Measurements from ENCODE around the gene ZSCAN26.
"Not testable (repeated sequence)": the region's sequence is repeated elsewhere in the genome, so short reads cannot be mapped to it uniquely, and the experiment has no call there.

Gene ZSCAN26

DNA sequence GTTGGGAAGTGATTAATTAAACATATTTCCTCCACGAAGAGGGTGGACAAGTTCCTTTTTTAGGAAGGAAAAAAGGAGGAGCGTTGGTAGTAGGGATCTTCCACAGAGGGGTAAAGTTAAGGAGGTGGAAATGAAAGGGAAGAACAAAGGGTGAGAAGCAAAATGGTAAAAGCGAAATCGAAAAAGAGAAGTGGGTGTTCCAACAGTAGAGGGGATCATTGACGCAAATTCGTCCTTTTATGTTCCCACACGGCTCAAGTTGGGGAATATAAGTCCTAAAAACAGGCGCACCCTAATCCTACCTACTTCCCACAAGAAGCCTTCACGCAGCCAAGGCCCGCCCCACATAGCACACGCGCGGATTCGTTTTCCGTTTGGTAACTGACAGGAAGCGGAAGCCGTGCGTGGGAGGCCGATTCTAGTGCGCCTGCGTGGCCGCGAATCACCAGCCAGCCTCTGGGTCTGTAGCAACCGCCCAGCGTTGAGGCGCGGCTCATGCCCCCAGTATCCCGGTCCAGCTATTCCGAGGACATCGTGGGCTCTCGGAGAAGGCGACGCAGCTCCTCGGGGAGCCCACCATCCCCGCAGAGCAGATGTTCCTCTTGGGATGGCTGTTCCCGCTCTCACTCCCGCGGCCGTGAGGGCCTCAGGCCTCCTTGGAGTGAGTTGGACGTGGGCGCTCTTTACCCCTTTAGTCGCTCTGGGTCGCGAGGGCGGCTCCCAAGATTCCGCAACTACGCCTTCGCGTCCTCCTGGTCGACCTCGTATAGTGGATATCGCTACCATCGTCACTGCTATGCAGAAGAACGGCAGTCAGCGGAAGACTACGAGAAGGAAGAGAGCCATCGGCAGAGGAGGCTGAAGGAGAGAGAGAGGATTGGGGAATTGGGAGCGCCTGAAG is 7.8 kb upstream of the ZSCAN26 start, which contains the start of gene NKAPL:
Gene NKAPL, plus strand, starts transcription at position 421 of the 901 bp plus-strand sequence. Its CDS starts 75 bp downstream, at position 496.
- no peak for DNase-seq

DNA sequence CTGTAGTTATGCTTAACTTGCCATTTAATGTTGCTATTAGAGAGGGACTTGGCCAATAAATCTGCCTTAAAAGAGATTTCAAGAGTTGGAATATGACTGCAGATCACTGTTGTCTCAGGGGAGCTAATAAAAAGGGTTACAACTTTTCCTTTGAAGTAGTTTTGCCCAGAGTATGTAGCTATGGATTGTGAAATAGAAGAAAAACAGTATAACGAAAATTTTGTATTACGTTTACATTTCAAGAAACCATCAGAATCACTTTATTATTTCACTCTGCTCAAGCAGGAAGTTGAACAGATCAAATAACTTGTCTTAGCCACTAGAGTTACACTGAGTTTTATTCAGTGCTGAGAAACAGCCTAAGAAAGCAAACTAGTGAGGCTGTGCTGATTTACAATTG is 3.0 kb upstream of the ZSCAN26 start:
- no peak for DNase-seq

DNA sequence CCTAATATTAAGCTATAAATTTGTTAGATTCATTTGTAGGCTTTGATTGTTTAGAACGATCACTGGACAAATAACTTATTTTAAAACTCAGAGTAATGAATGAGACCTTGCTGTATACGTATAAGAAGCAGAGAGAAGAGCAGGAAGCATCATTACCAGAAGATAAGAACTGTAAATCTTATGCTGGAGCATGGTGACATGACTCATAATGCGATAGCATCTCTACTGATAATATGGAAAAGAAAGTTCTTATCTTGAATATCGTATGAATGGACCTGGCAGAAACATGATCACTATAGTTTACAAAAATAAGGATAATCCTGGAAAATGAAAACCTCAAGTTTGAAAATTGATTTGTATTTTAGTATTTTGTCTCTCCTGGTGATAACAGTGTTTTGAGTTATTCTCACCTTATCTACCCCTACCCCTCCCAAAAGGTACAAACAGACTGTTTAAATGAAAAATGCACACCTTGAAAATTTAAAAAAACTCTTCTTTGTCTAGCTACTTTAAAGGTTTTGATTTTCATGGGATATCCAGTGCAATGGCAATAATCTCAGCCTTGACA is 2.0 kb upstream of the ZSCAN26 start:
- no peak for DNase-seq

DNA sequence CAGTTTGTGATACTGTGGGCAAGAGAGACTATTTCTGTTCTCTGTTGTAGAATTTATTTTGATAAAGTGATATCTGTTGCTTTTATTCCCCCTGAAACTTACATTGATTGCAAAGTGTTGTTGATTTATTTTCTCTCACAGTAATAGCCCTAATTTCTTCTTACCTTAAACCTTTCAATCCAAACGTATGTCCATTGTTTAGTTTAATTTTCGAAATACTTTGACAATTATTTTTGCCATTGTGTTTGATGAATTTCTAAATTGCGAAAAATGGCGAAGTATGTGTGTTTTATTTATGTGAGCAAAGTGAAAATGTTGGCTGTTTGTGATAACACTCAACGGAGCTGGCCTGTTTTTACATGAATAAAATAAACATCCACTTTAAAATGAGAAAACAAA is 381 bp upstream of the ZSCAN26 start:
- no peak for DNase-seq

DNA sequence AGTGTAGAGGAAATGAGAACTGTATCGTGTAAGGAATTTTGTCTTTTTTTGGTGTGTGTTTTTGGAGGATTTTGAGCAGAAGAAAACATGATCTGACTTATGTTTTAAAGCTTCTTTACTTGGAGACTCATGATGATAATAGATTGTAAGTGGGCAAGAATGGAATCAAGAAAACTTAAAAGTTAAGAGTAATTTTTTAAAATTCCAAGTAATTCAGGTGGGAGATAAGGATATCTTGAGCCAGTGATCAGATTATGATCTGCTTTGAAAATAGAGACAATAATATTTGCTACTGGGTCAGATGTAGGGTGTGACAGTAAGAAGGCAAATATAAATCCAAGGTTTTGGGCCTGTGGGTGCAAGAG is 734 bp downstream of the ZSCAN26 start:
- DNase-seq: no peak

DNA sequence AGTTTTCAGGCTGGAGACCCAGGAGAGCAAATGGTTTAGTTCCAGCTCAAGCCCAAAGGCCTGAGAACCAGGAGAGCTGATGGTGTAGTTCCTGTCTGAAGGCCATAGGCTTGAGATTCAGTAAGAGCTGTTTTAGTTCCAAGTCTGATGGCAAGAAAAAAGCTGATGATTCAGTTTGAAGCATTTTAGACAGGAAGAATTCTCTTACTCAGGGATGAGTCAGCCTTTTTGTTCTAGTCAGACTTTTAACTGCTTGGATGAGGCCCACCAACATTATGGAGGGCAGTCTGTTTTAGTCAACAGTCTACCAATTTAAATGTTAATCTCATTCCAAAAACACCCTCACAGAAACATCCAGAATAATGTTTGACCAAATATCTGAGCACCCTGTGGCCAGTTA is 2.5 kb downstream of the ZSCAN26 start:
- DNase-seq: no peak

DNA sequence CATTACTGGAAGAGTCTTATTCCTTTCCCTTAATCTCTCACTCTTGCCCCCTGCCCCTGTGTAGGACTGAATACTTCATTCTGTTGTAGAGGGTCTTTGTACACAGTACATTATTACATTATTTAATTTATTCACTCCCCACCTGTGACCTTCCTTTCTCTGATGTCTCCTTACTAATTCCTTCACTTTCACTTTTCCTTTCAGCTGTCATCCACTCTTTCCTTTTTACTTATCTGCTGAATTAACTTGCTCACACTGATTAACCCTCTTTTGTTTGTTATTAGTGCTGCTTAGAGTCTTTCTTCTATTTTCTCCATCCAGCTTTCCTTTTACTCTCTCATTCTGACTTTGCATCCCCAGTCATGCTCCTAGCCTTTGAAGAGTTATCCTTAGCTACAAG is 7.9 kb downstream of the ZSCAN26 start:
- no peak for DNase-seq

DNA sequence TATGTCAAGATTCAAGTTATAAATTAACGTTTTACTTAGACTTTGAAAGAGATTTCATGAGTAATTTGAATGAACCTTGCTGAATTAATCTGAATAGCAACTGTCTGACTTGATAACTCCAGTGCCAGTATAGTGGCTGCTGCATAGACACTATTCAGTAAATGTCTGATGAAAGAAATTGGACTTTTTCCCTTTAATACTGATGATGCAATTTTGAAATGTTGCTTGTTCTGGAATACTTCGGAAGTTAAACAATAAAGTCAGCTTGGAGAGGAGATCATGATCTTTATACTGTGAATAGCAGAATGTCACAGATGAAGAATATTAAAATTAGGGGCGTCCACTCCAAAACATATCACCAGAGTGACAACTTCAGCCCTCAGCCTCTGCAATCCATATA is 10.8 kb downstream of the ZSCAN26 start:
- no peak for DNase-seq

DNA sequence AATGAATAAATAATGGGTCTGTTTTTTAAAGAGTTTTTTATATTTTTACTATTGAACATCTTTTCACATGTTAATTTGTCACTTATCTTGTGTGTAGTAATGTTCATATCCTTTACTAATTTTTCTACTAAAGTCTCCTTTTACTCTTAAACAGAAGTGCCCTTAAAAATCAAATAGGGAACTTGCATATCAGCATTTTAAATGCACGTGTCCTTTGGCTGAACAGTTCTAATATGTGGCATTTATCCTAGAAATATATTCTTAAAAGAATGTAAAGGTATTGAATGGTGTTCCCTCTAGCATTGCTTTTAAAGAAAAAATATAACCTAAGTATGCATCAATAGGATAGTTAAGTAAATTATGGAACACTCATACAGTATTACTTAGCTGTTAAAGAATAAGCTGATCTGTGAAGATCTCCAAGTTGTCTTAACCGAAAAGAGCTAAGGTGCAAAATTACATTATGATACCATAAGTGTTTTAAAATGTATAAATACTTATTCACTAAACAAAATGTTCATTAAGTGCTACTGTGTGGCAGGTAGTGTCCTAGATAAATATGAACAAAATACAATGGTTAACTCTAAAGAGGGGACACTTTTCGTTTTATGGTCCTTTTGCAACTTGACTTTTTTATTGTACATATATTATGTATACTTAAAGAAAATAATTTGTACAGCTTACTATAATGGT is 13.8 kb downstream of the ZSCAN26 start:
- no peak for DNase-seq

DNA sequence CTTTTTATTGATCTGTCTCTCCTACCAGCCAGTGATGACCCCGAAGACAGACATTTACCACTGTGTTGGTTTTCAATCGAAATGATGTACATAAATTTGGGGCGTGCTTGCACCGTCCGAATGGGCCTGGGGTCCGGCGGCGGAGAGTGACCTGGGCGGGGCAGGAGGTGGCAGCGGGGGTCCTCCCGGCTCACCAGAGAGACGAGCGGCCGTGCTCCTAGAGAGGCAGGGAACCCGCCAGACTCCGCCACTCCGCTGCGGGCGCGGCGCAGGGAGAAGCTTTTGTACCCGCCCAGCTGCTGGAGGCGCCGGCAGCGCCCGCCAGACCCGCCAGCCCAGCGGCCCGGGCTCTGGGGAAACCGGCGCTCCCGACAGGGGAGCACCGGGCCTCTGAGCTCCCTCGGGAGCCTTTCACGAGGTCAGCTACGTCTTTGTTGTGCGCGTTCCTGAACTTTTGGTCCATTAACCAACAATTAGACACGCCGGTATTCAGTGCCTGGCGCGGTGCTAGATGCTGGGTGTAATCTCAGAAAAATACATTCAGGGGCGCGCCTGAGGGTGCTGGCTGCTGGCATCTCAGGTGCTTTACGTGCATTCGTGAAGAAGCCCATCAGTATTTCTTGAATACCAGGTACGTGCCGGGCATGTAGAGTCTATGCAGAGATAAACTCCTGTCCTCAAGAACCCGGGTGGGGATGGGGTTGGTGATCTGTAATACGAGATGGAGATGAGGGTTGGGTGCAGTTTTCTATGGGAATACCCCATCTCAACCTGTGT is 14.5 kb downstream of the ZSCAN26 start, which contains the start of gene PGBD1:
Gene PGBD1, plus strand, starts transcription at position 285 of the 777 bp plus-strand sequence. CDS start 2,242 bp downstream, outside the sequence.
- peak; percentile 43 for DNase-seq

DNA sequence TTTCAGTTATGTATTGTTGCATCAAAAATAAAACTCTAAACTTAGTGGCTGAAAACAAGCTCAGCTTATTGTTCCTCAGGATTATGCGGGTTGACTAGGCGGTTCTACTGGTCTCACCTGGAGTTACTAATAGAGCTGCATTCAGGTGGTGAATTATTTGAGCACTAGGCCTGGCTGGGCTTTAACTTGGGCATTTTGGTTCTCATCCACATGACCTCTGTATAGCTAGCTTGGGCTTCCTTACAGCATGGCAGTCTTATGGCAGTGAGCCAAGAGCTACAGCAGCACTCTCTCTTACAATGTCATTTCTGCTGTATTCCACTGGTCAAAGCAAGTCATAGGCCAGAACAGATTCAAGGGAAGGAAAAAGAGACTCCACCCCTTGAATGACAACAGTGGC is 16.0 kb downstream of the ZSCAN26 start:
- DNase-seq: no peak

DNA sequence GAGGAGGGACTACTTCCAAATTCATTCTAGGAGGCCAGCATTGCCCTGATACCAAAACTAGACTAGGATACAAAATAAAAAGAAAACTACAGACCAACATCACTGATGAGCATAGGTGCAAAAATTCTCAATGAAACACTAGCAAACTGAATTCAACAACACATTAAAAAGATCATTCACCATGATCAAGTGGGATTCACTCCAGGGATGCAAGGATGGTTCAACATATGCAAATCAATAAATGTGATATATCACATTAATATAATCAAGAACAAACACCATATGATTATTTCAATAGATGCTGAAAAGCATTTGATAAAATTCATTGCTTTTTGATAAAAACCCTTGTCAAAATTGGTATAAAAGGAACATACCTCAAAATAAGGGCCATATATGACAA is 24.6 kb downstream of the ZSCAN26 start:
- DNase-seq: no peak

DNA sequence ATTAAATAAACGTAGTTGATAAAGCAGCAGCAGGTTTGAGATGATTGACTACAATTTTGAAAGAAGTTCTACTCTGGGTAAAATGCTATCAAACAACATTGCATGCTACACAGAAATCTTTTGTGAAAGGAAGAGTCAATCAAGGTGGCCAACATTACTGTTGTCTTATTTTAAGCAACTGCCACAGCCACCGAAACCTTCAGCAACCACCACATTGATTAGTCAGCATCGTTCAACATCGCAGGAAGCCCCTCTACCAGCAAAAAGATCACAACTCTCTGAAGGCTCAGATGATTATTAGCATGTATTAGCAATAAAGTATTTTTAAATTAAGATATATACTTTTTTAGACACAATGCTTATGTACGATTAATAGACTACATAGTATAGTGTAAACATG is 28.4 kb downstream of the ZSCAN26 start:
- DNase-seq: no peak

DNA sequence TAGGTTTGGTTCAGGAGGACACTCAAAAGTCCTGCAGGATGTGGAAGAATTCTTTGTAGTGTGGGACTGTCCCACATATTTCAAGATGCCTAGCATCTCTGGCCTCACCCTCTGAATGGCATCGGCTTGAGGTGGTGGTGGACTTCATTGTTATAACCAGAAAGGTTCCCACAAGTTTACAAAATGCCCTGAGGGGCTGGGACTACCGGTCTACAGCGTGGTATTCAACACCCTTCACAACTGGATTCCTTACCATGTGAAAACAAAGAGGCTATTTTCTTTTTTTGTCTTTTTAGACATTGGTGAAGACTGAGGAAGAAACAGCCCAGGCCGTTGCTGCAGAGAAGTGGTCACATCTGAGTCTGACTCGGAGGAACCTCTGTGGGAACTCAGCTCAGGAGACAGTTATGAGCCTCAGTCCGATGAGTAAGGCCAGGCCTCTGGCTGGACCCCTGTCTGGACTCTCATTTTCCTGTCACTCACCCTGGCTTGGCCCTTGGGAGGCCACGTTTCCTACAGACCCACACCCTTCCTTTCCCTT is 29.6 kb downstream of the ZSCAN26 start:
- DNase-seq: no peak

DNA sequence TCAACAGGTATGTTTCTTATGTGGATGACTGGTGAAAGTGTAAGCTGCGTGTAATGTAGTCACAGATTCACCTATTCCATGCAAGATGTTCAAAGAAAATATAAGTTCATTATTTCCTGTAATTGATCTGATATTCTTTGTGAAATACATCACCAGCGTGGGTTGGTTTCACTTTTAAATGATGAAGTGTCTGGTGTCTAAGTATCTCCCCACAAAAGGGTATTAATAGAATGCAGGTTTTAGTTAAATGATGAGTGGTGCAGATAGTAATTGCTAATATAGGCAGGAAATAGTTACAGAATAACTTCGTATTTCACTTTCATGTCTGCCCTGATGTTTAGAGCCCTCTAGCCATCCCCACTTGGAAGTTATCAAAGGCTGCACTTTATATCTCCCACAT is 36.6 kb downstream of the ZSCAN26 start:
- no peak for DNase-seq

DNA sequence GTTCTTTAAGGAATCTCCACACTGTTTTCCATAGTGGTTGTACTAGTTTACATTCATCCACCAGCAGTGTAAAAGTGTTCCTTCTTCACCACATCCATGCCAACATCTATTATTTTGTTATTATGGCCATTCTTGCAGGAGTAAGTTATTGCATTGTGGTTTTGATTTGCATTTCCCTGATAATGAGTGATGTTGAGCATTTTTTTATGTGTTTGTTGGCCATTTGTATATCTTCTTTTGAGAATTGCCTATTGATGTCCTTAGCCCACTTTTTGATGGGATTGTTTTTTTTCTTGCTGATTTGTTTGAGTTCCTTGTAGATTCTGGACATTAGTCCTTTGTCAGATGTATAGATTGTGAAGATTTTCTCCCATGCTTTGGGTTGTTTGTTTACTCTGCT is 39.4 kb downstream of the ZSCAN26 start:
- not testable (repeated sequence) for DNase-seq

DNA sequence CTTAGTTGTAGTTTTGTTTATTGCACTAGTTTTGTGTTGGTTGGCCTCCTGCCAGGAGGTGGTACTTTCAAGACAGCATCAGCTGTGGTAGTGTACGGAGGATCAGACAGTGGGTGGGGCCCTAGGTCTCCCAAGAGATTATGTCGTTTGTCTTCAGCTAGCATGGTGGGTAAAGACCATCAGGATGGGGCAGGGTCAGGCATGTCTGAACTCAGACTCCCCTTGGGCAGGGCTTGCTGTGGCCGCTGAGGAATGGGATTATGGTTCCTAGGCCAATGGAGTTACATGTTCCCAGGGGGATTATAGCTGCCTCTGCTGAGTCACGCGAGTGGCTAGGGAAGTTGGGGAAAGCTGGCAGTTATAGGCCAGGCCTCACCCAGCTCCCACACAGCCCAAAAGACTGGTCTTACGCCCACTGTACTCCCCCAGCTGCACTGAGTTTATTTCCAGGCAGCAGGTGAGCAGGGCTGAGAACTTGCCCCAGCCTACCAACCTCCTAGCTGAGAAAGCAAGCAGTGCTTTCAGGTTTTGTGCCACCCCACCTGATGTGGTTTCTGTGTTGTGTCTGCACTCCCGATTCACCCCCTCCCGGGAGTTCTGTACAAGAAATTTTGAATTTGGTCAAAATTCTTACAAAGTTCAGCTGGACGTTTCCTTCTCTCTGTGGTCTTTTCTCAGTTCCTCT is 44.3 kb downstream of the ZSCAN26 start:
- DNase-seq: no peak

DNA sequence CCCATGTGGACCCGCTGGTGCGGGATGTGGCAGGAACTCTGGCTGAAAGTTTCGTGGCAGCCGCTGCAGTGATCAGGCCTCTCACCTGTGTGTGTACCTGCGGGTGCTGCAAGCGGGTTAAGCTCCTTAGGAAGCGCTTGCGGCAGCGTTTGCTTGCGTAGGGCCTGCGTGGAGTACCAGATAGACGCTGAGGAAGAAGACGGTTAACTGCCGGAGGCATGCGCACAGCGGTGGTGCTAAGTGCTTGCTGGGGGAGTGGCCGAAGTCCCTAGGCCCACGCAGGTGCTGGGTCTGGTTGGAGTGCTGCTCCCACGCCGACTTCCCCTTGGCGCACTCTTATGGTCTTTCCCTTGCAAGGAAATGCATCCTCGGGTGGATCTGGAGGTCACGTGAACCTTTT is 46.0 kb downstream of the ZSCAN26 start:
- no peak for DNase-seq

DNA sequence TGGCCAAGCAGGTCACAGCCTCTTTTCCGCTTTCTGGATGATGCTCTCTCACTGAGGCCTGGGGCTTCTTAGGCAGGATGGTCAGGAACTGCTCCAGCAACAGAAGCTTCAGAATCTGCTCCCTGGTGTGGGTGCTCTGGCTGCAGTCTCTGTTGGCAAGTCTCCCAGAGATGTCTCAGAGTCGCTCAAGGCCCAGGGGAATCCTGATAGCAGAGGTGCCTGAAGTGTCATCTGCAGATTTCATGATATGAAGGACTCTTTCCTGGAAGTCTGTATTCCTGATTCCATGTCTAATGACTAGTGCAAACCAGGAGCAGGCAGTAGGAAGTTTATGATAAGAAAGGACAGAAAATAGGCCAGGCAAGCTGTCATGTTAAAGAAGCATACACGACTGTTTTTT is 48.7 kb downstream of the ZSCAN26 start:
- no peak for DNase-seq

DNA sequence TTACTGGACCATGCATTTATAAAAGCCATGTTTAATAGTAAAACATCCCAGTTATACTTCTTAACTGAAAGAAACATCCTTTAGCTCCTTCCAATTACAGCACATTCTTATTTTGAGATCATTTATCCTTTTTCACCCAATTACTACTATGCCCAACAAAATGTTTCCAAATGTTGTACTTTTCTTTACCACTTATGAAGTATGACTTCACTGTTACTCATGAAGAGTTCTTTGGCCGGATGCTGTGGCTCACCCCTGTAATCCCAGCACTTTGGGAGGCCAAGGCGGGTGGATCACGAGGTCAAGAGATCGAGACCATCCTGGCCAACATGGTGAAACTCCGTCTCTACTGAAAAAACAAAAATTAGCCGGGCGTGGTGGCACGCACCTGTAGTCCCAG is 50.9 kb downstream of the ZSCAN26 start:
- not testable (repeated sequence) for DNase-seq

DNA sequence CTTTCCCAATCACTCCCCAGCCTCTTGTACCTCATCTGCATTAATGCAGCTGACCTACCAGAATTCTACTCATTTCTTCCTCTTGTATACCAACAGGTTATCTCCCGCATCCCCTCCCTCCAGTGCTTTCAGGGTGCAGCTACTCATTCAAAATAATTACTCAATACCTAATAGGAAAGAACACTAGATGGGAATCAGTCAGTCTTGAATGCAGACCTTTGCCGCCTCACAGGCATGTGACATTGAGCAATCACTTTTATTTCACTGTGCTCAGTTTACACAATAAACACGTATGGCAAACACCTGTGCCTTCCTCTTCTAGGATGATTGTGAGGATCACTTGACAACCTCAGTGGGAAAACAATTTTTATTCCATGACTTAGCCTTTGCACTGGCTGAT is 55.7 kb downstream of the ZSCAN26 start:
- no peak for DNase-seq

DNA sequence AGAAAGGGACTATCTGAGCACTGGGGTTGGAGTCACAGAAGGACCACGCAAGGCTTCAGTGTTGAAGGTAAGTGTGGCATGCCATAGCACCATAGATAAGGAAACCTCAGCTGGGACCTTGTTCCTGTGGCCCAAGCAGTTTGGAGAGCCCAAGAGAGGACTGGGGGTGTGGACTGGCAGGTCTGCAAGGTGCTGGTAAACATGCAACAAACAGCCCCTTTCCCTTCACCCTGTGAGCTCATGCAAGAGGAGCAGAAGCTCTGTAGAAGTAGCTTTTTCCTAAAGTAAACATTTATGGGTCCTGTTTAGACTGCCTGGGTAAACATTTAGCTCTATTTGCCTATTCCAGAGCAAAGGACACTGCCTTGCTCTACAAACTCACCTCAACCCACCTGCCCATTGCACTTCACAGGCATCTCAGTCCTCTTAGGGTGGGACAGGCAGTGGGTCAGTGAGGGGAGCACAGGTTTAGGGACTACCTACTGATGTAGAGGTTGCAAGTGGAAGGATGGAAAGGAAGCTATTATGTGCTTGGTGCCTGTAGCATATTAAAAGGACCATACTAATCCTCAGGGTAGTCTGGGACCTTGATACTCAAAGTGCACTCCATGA is 57.0 kb downstream of the ZSCAN26 start:
- DNase-seq: no peak

Measured in NCI-H1436 treated with DMSO at 0.1 percent for 48 hours (cell line).